Stimulated activated naive B cell treated with anti-CD40 and anti-IgM and Interleukin-4, amounts not matched to agents 10 μg/mL and 1 μg/mL and 100 μg/mL, for 72 hours (primary cell): ENCODE data around the gene C2orf76.

Experiments
- ATAC-seq, 2 donors: fragments of 150-1000 bp; cut with Tn5 transposase; replicated peaks; 2 replicates each; pipeline ENCODE4 v1.10.0; 2021; ENCODE audit warnings: moderate library complexity in 1 of 2
- DNase-seq: peaks from one replicate; pipeline ENCODE4 v3.0.0; 2021
- H3K27ac Mint-ChIP-seq: one replicate; pipeline ENCODE4 v1.8.0; 2022; ENCODE audit warnings: mild to moderate bottlenecking, mixed read lengths
- H3K27me3 Mint-ChIP-seq, 2 donors: one replicate each; pipeline ENCODE4 v1.8.0; 2022; ENCODE audit warnings: mixed read lengths in 2 of 2
- H3K36me3 Mint-ChIP-seq, 2 donors: one replicate each; pipeline ENCODE4 v1.8.0; 2022; ENCODE audit warnings: mixed read lengths in 2 of 2, mild to moderate bottlenecking in 1 of 2
- H3K4me1 Mint-ChIP-seq, 2 donors: one replicate each; pipeline ENCODE4 v1.8.0; 2022; ENCODE audit warnings: mixed read lengths in 2 of 2, mild to moderate bottlenecking in 1 of 2
- H3K4me3 Mint-ChIP-seq, 2 donors: one replicate each; pipeline ENCODE4 v1.8.0; 2022; ENCODE audit warnings: mild to moderate bottlenecking in 2 of 2, mixed read lengths in 2 of 2, moderate library complexity in 1 of 2
- H3K9me3 Mint-ChIP-seq, 2 donors: one replicate each; pipeline ENCODE4 v1.8.0; 2022; ENCODE audit warnings: mixed read lengths in 2 of 2, mild to moderate bottlenecking in 1 of 2

The C2orf76 gene

GRCh38 chr2:119367472-119368099, 952 bp upstream of the C2orf76 start:
- Mint-ChIP-seq H3K36me3 (peaks cover 57 to 76% of the 10 kb centered on the region in 2 donors), H3K4me3 (peak overlapping the region; percentile 98 to 99), H3K9me3 (no peaks in the 10 kb centered on the region), H3K27me3 (no peaks in the 10 kb centered on the region), H3K27ac (peak overlapping the region; percentile 98), H3K4me1 (peaks cover 33 to 45% of the 10 kb centered on the region in 2 donors)
- ATAC-seq (peak; percentile 54 to 61), DNase-seq (peak; percentile 39)

- peak overlapping the region; percentile 98 to 99 for H3K4me3 Mint-ChIP-seq
- ATAC-seq (peak; percentile 8 to 12), DNase-seq (no peak)
- no peaks in the 10 kb centered on the region for H3K27me3 Mint-ChIP-seq
- peak overlapping the region; percentile 98 for H3K27ac Mint-ChIP-seq
- H3K36me3 Mint-ChIP-seq: peaks cover 44 to 63% of the 10 kb centered on the region in 2 donors
- H3K4me1 Mint-ChIP-seq: peaks cover 41 to 57% of the 10 kb centered on the region in 2 donors
- no peaks in the 10 kb centered on the region for H3K9me3 Mint-ChIP-seq
Measured at GRCh38 chr2:119366161-119366648, 429 bp downstream of the C2orf76 start.

- Mint-ChIP-seq H3K4me1 (peaks cover 42 to 57% of the 10 kb centered on the region in 2 donors), H3K36me3 (peaks cover 36 to 57% of the 10 kb centered on the region in 2 donors), H3K4me3 (peak overlapping the region; percentile 98 to 99), H3K27me3 (no peaks in the 10 kb centered on the region), H3K9me3 (no peaks in the 10 kb centered on the region), H3K27ac (peak overlapping the region; percentile 98)
- no peak for ATAC-seq
- DNase-seq: no peak
Measured at GRCh38 chr2:119365436-119365835, 1.2 kb downstream of the C2orf76 start.

- Mint-ChIP-seq H3K4me3 (peak overlapping the region; percentile 98 to 99), H3K36me3 (peaks cover 32 to 52% of the 10 kb centered on the region in 2 donors), H3K27ac (peak overlapping the region; percentile 98), H3K9me3 (no peaks in the 10 kb centered on the region), H3K4me1 (peaks cover 40 to 57% of the 10 kb centered on the region in 2 donors), H3K27me3 (no peaks in the 10 kb centered on the region)
- no peak for ATAC-seq
- DNase-seq: no peak
Measured at GRCh38 chr2:119364798-119365197, 1.8 kb downstream of the C2orf76 start.

- no peak for DNase-seq
- ATAC-seq: no peak
- Mint-ChIP-seq H3K4me3 (no peak overlapping the region), H3K36me3 (peaks cover 12 to 25% of the 10 kb centered on the region in 2 donors), H3K27me3 (no peaks in the 10 kb centered on the region), H3K27ac (no peak overlapping the region), H3K4me1 (peaks cover 36 to 64% of the 10 kb centered on the region in 2 donors), H3K9me3 (peaks cover 2 to 4% of the 10 kb centered on the region in 2 donors)
Measured at GRCh38 chr2:119360423-119360966, 6.1 kb downstream of the C2orf76 start.

- Mint-ChIP-seq H3K4me1 (peaks cover 33 to 58% of the 10 kb centered on the region in 2 donors), H3K27me3 (no peaks in the 10 kb centered on the region), H3K4me3 (no peak overlapping the region), H3K27ac (no peak overlapping the region), H3K36me3 (peaks cover 12 to 23% of the 10 kb centered on the region in 2 donors), H3K9me3 (peaks cover 2 to 4% of the 10 kb centered on the region in 2 donors)
- ATAC-seq (no peak), DNase-seq (no peak)
Measured at GRCh38 chr2:119359774-119360173, 6.9 kb downstream of the C2orf76 start.

GRCh38 chr2:119354860-119355259, 11.8 kb downstream of the C2orf76 start:
- Mint-ChIP-seq H3K27ac (peak overlapping the region; percentile 96), H3K4me3 (no peak overlapping the region), H3K9me3 (peaks cover 2 to 4% of the 10 kb centered on the region in 2 donors), H3K4me1 (peaks cover 21 to 38% of the 10 kb centered on the region in 2 donors), H3K27me3 (no peaks in the 10 kb centered on the region), H3K36me3 (peaks cover 2 to 23% of the 10 kb centered on the region in 2 donors)
- DNase-seq: no peak
- no peak for ATAC-seq

GRCh38 chr2:119352357-119352756, 14.3 kb downstream of the C2orf76 start:
- peaks cover 21 to 29% of the 10 kb centered on the region in 2 donors for H3K4me1 Mint-ChIP-seq
- peaks cover 2 to 4% of the 10 kb centered on the region in 2 donors for H3K9me3 Mint-ChIP-seq
- peak overlapping the region; percentile 82 for H3K27ac Mint-ChIP-seq
- no peak overlapping the region for H3K4me3 Mint-ChIP-seq
- ATAC-seq (peak; percentile 86 to 91), DNase-seq (peak; percentile 49)
- H3K36me3 Mint-ChIP-seq: peaks cover 6 to 23% of the 10 kb centered on the region in 2 donors
- H3K27me3 Mint-ChIP-seq: no peaks in the 10 kb centered on the region

GRCh38 chr2:119350311-119350998, 16.2 kb downstream of the C2orf76 start:
- H3K4me1 Mint-ChIP-seq: peaks cover 10 to 11% of the 10 kb centered on the region in 2 donors
- H3K27me3 Mint-ChIP-seq: no peaks in the 10 kb centered on the region
- DNase-seq: no peak
- H3K36me3 Mint-ChIP-seq: peaks cover 3 to 19% of the 10 kb centered on the region in 2 donors
- H3K27ac Mint-ChIP-seq: no peak overlapping the region
- no peak overlapping the region for H3K4me3 Mint-ChIP-seq
- ATAC-seq: no peak
- no peaks in the 10 kb centered on the region for H3K9me3 Mint-ChIP-seq

GRCh38 chr2:119349289-119349688, 17.3 kb downstream of the C2orf76 start:
- H3K4me1 Mint-ChIP-seq: peaks cover 8 to 9% of the 10 kb centered on the region in 2 donors
- DNase-seq (no peak), ATAC-seq (no peak)
- peaks cover 3 to 14% of the 10 kb centered on the region in 2 donors for H3K36me3 Mint-ChIP-seq
- no peak overlapping the region for H3K4me3 Mint-ChIP-seq
- H3K27me3 Mint-ChIP-seq: no peaks in the 10 kb centered on the region
- no peak overlapping the region for H3K27ac Mint-ChIP-seq
- no peaks in the 10 kb centered on the region for H3K9me3 Mint-ChIP-seq

GRCh38 chr2:119341684-119342083, 24.9 kb downstream of the C2orf76 start:
- Mint-ChIP-seq H3K9me3 (no peaks in the 10 kb centered on the region), H3K36me3 (no peaks in the 10 kb centered on the region), H3K4me1 (peaks cover 16 to 27% of the 10 kb centered on the region in 2 donors), H3K4me3 (no peak overlapping the region), H3K27ac (no peak overlapping the region), H3K27me3 (no peaks in the 10 kb centered on the region)
- ATAC-seq (no peak), DNase-seq (no peak)

GRCh38 chr2:119339562-119339923, 27.1 kb downstream of the C2orf76 start:
- H3K36me3 Mint-ChIP-seq: peaks cover 5 to 11% of the 10 kb centered on the region in 2 donors
- ATAC-seq: no peak
- H3K27ac Mint-ChIP-seq: peak overlapping the region; percentile 96
- H3K27me3 Mint-ChIP-seq: no peaks in the 10 kb centered on the region
- H3K4me1 Mint-ChIP-seq: peaks cover 16 to 27% of the 10 kb centered on the region in 2 donors
- no peaks in the 10 kb centered on the region for H3K9me3 Mint-ChIP-seq
- DNase-seq: no peak
- peak overlapping the region; percentile 75 to 81 for H3K4me3 Mint-ChIP-seq

- Mint-ChIP-seq H3K4me1 (peaks cover 16 to 27% of the 10 kb centered on the region in 2 donors), H3K9me3 (no peaks in the 10 kb centered on the region), H3K27ac (peak overlapping the region; percentile 96), H3K27me3 (no peaks in the 10 kb centered on the region), H3K4me3 (peak overlapping the region; percentile 75 to 81), H3K36me3 (peaks cover 5 to 13% of the 10 kb centered on the region in 2 donors)
- DNase-seq: peak; percentile 39
- peak; percentile 100 for ATAC-seq
Measured at GRCh38 chr2:119338826-119339561, 27.6 kb downstream of the C2orf76 start.

- H3K27ac Mint-ChIP-seq: peak overlapping the region; percentile 15
- DNase-seq: no peak
- H3K9me3 Mint-ChIP-seq: no peaks in the 10 kb centered on the region
- peaks cover 16 to 27% of the 10 kb centered on the region in 2 donors for H3K4me1 Mint-ChIP-seq
- H3K36me3 Mint-ChIP-seq: peaks cover 6 to 15% of the 10 kb centered on the region in 2 donors
- no peaks in the 10 kb centered on the region for H3K27me3 Mint-ChIP-seq
- ATAC-seq: no peak
- peak overlapping the region in 1 of 2 donors; percentile 0 for H3K4me3 Mint-ChIP-seq
Measured at GRCh38 chr2:119338272-119338671, 28.4 kb downstream of the C2orf76 start.
